HEK293 (cell line): Measurements from ENCODE around the gene LRBA.

Experiments
- CTCF ChIA-PET: fragments of 350-600 bp; formaldehyde crosslinking; extraction: SDS; loops from one replicate; lab custom pipeline; 2021; ENCODE audit warnings: antibody characterized with exemption; lab: Yijun Ruan, JAX
- POLR2A ChIA-PET: fragments of 300-600 bp; formaldehyde crosslinking; extraction: SDS; loops from one replicate; lab custom pipeline; 2020; ENCODE audit warnings: antibody characterized with exemption, inconsistent platforms; lab: Yijun Ruan, JAX
- H3K27ac ChIP-seq: fragments of 200-500 bp; sonication (Bioruptor generic); 2 replicates; pipeline ENCODE4 v1.5.1; 2014; ENCODE audit warnings: low read depth, low read length, control low read depth, inconsistent platforms; ENCODE audit errors: extremely low read depth
- H3K36me3 ChIP-seq, 2 experiments: fragments of 200-500 bp in 1 of 2; sonication (Bioruptor generic) in 1 of 2; 1 replicate in 1 of 2; 2 replicates in 1 of 2; pipeline ENCODE4 v1.5.1; 2014 to 2017; ENCODE audit warnings: inconsistent platforms in 2 of 2, low read length in 2 of 2; ENCODE audit not compliant: control insufficient read depth in 2 of 2, insufficient read depth in 1 of 2
- H3K4me1 ChIP-seq: fragments of 200-500 bp; sonication (Bioruptor generic); 2 replicates; pipeline ENCODE4 v1.5.1; 2014; ENCODE audit warnings: mild to moderate bottlenecking, low read length, inconsistent platforms; ENCODE audit not compliant: control insufficient read depth, insufficient read depth
- H3K4me3 ChIP-seq: 2 replicates; pipeline ENCODE4 v1.5.1; 2011; ENCODE audit warnings: low read depth, mild to moderate bottlenecking, control low read depth, low read length, moderate library complexity
- H3K9me3 ChIP-seq: fragments of 200-500 bp; sonication (Bioruptor generic); 2 replicates; pipeline ENCODE4 v1.5.1; 2014; ENCODE audit warnings: low read depth, low read length, inconsistent platforms; ENCODE audit not compliant: control insufficient read depth, insufficient read depth
- GLIS2 ChIP-seq: fragments of 450-650 bp; formaldehyde crosslinking; IDR thresholded peaks from 2 replicates; pipeline ENCODE4 v1.5.1; 2016; ENCODE audit warnings: missing biosample characterization, missing genetic modification characterization
- HIC1 ChIP-seq: fragments of 450-650 bp; formaldehyde crosslinking; IDR thresholded peaks from 2 replicates; pipeline ENCODE4 v1.5.1; 2016; ENCODE audit warnings: missing biosample characterization, missing genetic modification characterization
- OSR2 ChIP-seq: fragments of 450-650 bp; formaldehyde crosslinking; IDR thresholded peaks from 2 replicates; pipeline ENCODE4 v1.5.1; 2016; ENCODE audit warnings: missing biosample characterization, missing genetic modification characterization
- ZBTB17 ChIP-seq: fragments of 450-650 bp; formaldehyde crosslinking; IDR thresholded peaks from 2 replicates; pipeline ENCODE4 v1.5.1; 2016; ENCODE audit warnings: missing biosample characterization, missing genetic modification characterization
- ZBTB20 ChIP-seq: fragments of 450-650 bp; formaldehyde crosslinking; IDR thresholded peaks from 2 replicates; pipeline ENCODE4 v1.5.1; 2016; ENCODE audit warnings: missing biosample characterization, missing genetic modification characterization
- ZBTB44 ChIP-seq: fragments of 450-650 bp; IDR thresholded peaks from 2 replicates; pipeline ENCODE4 v1.5.1; 2018; ENCODE audit warnings: missing biosample characterization, mild to moderate bottlenecking, missing genetic modification characterization
- ZFHX2 ChIP-seq: fragments of 450-650 bp; formaldehyde crosslinking; conservative IDR thresholded peaks from 2 replicates; pipeline ENCODE4 v1.5.1; 2016; ENCODE audit warnings: missing biosample characterization, missing genetic modification characterization
- ZIC2 ChIP-seq: fragments of 450-650 bp; formaldehyde crosslinking; IDR thresholded peaks from 2 replicates; pipeline ENCODE4 v1.5.1; 2016; ENCODE audit warnings: missing biosample characterization, missing genetic modification characterization
- ZNF132 ChIP-seq: fragments of 450-650 bp; formaldehyde crosslinking; IDR thresholded peaks from 2 replicates; pipeline ENCODE4 v1.5.1; 2017; ENCODE audit warnings: missing biosample characterization, missing genetic modification characterization, borderline replicate concordance
- ZNF133 ChIP-seq: fragments of 450-650 bp; formaldehyde crosslinking; IDR thresholded peaks from 2 replicates; pipeline ENCODE4 v1.5.1; 2016; ENCODE audit warnings: missing biosample characterization, missing genetic modification characterization
- ZNF138 ChIP-seq: fragments of 450-650 bp; formaldehyde crosslinking; IDR thresholded peaks from 2 replicates; pipeline ENCODE4 v1.5.1; 2016; ENCODE audit warnings: missing biosample characterization, missing genetic modification characterization, borderline replicate concordance
- ZNF221 ChIP-seq: fragments of 450-650 bp; formaldehyde crosslinking; IDR thresholded peaks from 2 replicates; pipeline ENCODE4 v1.5.1; 2017; ENCODE audit warnings: missing biosample characterization, missing genetic modification characterization, borderline replicate concordance
- ZNF274 ChIP-seq, 2 experiments: fragments of 200-500 bp in 1 of 2; fragments of 450-650 bp in 1 of 2; sonication (Bioruptor generic) in 1 of 2; formaldehyde crosslinking in 1 of 2; IDR thresholded peaks; 2 replicates each; pipeline versions ENCODE4 v1.5.1 to v1.6.1; 2014 to 2016; ENCODE audit warnings: borderline replicate concordance in 1 of 2, inconsistent platforms in 1 of 2, low read length in 1 of 2, missing biosample characterization in 1 of 2, missing genetic modification characterization in 1 of 2
- ZNF335 ChIP-seq: fragments of 450-650 bp; formaldehyde crosslinking; conservative IDR thresholded peaks from 2 replicates; pipeline ENCODE4 v1.5.1; 2016; ENCODE audit warnings: missing biosample characterization, missing genetic modification characterization
- ZNF391 ChIP-seq: fragments of 450-650 bp; formaldehyde crosslinking; IDR thresholded peaks from 2 replicates; pipeline ENCODE4 v1.5.1; 2016; ENCODE audit warnings: low read depth, missing biosample characterization, missing genetic modification characterization, borderline replicate concordance
- ZNF394 ChIP-seq: fragments of 450-650 bp; formaldehyde crosslinking; IDR thresholded peaks from 2 replicates; pipeline ENCODE4 v1.5.1; 2016; ENCODE audit warnings: missing biosample characterization, missing genetic modification characterization, mild to moderate bottlenecking, moderate library complexity, borderline replicate concordance
- ZNF416 ChIP-seq: fragments of 450-650 bp; formaldehyde crosslinking; IDR thresholded peaks from 2 replicates; pipeline ENCODE4 v1.5.1; 2016; ENCODE audit warnings: missing biosample characterization, missing genetic modification characterization
- ZNF423 ChIP-seq: fragments of 450-650 bp; formaldehyde crosslinking; IDR thresholded peaks from 2 replicates; pipeline ENCODE4 v1.5.1; 2016; ENCODE audit warnings: missing biosample characterization, missing genetic modification characterization
- ZNF549 ChIP-seq: fragments of 450-650 bp; IDR thresholded peaks from 2 replicates; pipeline ENCODE4 v1.5.1; 2018; ENCODE audit warnings: missing biosample characterization, missing genetic modification characterization, mild to moderate bottlenecking, inconsistent platforms, moderate library complexity
- ZNF571 ChIP-seq: fragments of 450-650 bp; formaldehyde crosslinking; IDR thresholded peaks from 2 replicates; pipeline ENCODE4 v1.5.0; 2017; ENCODE audit warnings: missing biosample characterization, missing genetic modification characterization
- ZNF600 ChIP-seq: fragments of 450-650 bp; formaldehyde crosslinking; IDR thresholded peaks from 2 replicates; pipeline ENCODE4 v1.5.1; 2016; ENCODE audit warnings: missing biosample characterization, missing genetic modification characterization
- ZNF610 ChIP-seq: fragments of 450-650 bp; formaldehyde crosslinking; IDR thresholded peaks from 2 replicates; pipeline ENCODE4 v1.5.1; 2016; ENCODE audit warnings: missing biosample characterization, missing genetic modification characterization, borderline replicate concordance
- ZNF660 ChIP-seq: fragments of 450-650 bp; IDR thresholded peaks from 2 replicates; pipeline ENCODE4 v1.5.1; 2018; ENCODE audit warnings: missing biosample characterization, mild to moderate bottlenecking, missing genetic modification characterization

The LRBA gene

GRCh38 chr4:150411520-150411919 is 603.6 kb downstream of the LRBA start (continued):
- no peak for TF ChIP-seq ZNF221 (tag by site-specific recombination)
- no peak for TF ChIP-seq ZBTB20 (tag by site-specific recombination)
- no peak for TF ChIP-seq ZNF600 (tag by site-specific recombination)
- no peak for TF ChIP-seq ZNF549
- TF ChIP-seq ZNF138 (tag by site-specific recombination), result no peak
- TF ChIP-seq, all 188 proteins: peak for 0

- TF ChIP-seq ZNF274 (IDR thresholded peaks at IDR 0.05; ENCODE audit: low read length), result no peak
- TF ChIP-seq ZNF274 (tag by site-specific recombination; IDR thresholded peaks at IDR 0.05; ENCODE audit: borderline replicate concordance), result no peak
- no peak for TF ChIP-seq ZNF132 (tag by site-specific recombination)
- TF ChIP-seq ZNF600 (tag by site-specific recombination), result peak; percentile 92
- TF ChIP-seq ZBTB17, result peak; percentile 44; the same call in 1 of the 2 replicates
- TF ChIP-seq ZNF423 (tag by site-specific recombination), result no peak
- no peak for TF ChIP-seq ZNF133 (tag by site-specific recombination)
- no peak for TF ChIP-seq HIC1 (tag by site-specific recombination)
- TF ChIP-seq GLIS2, result peak; percentile 37; the same call in 1 of the 2 replicates
- peak; percentile 56; the same call in 1 of the 2 replicates for TF ChIP-seq ZNF660 (tag by site-specific recombination)
- TF ChIP-seq OSR2, result peak; percentile 85
- no peak for TF ChIP-seq ZNF416 (tag by site-specific recombination)
- no peak for TF ChIP-seq ZFHX2 (tag by site-specific recombination)
- peak; percentile 84 for TF ChIP-seq ZBTB44
- TF ChIP-seq ZIC2 (tag by site-specific recombination), result peak; percentile 40; the same call in 1 of the 2 replicates
- TF ChIP-seq ZNF394 (tag by site-specific recombination), result no peak
- Histone ChIP-seq H3K4me1 (no peaks in the 10 kb centered on the region), H3K4me3 (no peak overlapping the region), H3K27ac (no peak overlapping the region), H3K9me3 (no peaks in the 10 kb centered on the region), H3K36me3 (no peaks in the 10 kb centered on the region)
- ChIA-PET CTCF (no interaction called here), POLR2A (no interaction called here)
Measured at GRCh38 chr4:150402871-150403272, 612.2 kb downstream of the LRBA start.

- CTCF ChIA-PET, result no interaction called here
- no peak overlapping the region for H3K4me3 ChIP-seq
- POLR2A ChIA-PET, result no interaction called here
- no peaks in the 10 kb centered on the region for H3K9me3 ChIP-seq
- H3K4me1 ChIP-seq, result no peaks in the 10 kb centered on the region
- no peaks in the 10 kb centered on the region for H3K36me3 ChIP-seq
- TF ChIP-seq ZNF571 (tag by site-specific recombination) (no peak), ZNF391 (tag by site-specific recombination) (no peak), ZNF335 (tag by site-specific recombination) (no peak), ZNF610 (tag by site-specific recombination) (no peak)
- no peak overlapping the region for H3K27ac ChIP-seq
Measured at GRCh38 chr4:150401083-150401687, 613.9 kb downstream of the LRBA start.
